ENCODE measurements around the gene TAS2R4. TPM values are rescaled to one million over a fixed set of nuclear protein-coding genes. Genes with fewer than 3 reads are reported as not detected.
"Not testable (repeated sequence)": the region's sequence is repeated elsewhere in the genome, so short reads cannot be mapped to it uniquely, and the experiment has no call there.

The TAS2R4 gene
- total RNA-seq, 1 donor from 2014 or later, result 0.78 TPM

DNA sequence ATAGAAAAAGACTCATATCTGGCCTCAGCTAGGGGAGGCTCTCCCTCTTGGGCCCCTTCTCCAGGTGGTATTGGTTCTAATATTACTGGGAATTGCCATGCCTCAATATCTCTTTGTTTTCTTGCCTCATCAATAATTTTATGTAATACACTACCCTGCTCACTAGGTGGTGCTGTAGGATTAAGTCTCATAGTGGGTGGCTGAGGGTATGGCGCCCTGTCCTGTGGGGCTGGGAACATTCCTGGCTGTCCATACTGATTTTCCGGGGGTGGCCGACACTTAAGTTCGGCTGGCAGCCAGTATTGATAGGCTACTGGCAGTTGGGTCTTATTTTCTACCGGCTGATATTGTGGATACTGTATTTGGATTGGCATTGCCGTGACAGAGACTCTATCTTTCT lies 21.5 kb upstream of the TAS2R4 start:
- Mint-ChIP-seq H3K36me3 (ENCODE audit: low read depth) (peaks cover 85% of the 10 kb centered on the region), H3K4me1 (ENCODE audit: low read depth) (peaks cover 10% of the 10 kb centered on the region), H3K27me3 (ENCODE audit: insufficient read depth) (no peaks in the 10 kb centered on the region), H3K27ac (no peak overlapping the region), H3K4me3 (no peak overlapping the region), H3K9me3 (peaks cover 32% of the 10 kb centered on the region)
- intact Hi-C loops (cut with micrococcal nuclease), result loop anchor here (1.0 kb wide), 1 partner anchor 31 kb away; no protein-coding TSS in a partner anchor
- no peak for DNase-seq (ENCODE audit: low spot score)

DNA sequence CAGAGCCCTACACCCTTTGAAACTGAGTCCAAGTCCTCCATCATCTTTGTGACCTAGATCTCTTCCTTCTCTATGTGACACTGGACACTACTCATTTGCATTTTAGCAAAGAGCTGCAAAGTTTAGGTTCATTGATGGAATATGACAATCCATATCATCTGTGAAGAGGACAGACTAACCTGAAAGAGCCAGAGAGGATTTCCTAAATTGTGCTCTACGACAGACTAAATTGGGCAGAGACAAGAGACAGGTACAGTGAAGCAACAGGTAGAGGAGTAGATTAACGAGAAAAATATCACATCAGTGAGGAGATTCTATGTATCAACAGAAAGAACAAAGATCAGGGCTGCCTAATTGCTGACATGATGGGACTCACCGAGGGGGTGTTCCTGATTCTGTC lies 12.7 kb upstream of the TAS2R4 start, which contains the start of gene TAS2R3:
Gene TAS2R3 (plus strand): TSS at position 301 of the 400 bp plus-strand sequence. CDS start 62 bp downstream, at position 363.
- no peak for DNase-seq (ENCODE audit: low spot score)
- Mint-ChIP-seq H3K9me3 (no peaks in the 10 kb centered on the region), H3K4me1 (ENCODE audit: low read depth) (no peaks in the 10 kb centered on the region), H3K36me3 (ENCODE audit: low read depth) (peaks cover 17% of the 10 kb centered on the region), H3K27ac (no peak within 1 kb of the TSS), H3K27me3 (ENCODE audit: insufficient read depth) (no peaks in the 10 kb centered on the region), H3K4me3 (no peak within 1 kb of the TSS)
- intact Hi-C loops (cut with micrococcal nuclease), result no loop called here

- H3K36me3 Mint-ChIP-seq (ENCODE audit: low read depth); H3K4me1 Mint-ChIP-seq (ENCODE audit: low read depth); H3K9me3 Mint-ChIP-seq; H3K27me3 Mint-ChIP-seq (ENCODE audit: insufficient read depth); H3K27ac Mint-ChIP-seq; DNase-seq (ENCODE audit: low spot score); intact Hi-C loops (cut with micrococcal nuclease); H3K4me3 Mint-ChIP-seq: not testable (repeated sequence)
Observed at GRCh38 chr7:141770083-141770583, 6.3 kb upstream of the TAS2R4 start.

DNA sequence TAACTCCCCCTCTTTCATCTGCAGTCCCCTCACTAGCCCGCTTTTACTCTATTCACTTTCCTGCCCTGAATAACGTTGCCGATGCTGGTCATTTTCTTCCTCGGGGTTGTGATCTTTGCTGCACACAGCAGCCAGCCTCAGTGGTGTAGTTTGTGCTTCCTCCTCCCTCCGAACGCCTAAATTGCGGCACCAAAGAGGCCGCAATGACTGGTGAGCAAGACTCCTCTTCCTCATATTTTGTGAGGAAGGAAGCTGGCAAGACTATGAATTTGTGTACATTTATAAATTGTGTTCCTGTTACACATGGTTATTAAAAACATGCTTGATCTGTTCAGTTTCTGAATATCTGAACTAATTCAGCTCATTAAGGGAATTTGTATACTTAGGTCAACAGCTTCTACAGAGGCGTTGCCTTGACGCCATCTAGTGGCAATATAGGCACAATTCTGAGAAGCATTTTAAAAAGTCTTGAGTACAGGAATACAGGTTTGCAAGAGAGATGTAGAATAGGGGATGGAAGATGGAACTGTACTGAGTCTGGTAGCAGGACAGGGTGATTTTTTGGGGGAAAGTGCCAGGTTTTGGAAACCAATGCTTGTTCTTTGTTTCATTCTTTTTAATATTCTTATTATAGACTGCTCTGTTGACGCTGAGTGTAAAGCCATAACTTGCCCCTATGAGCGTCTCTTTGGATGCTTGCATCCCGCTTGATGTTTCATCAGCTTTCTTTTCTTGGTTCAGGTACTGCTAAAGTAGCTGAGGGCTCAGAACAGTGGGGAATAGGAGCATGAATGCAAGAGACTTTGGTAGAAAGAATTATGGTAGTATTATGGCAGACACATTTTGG lies 9.5 kb downstream of the TAS2R4 start:
- no peaks in the 10 kb centered on the region for H3K4me1 Mint-ChIP-seq (ENCODE audit: low read depth)
- no peaks in the 10 kb centered on the region for H3K9me3 Mint-ChIP-seq
- no peak for DNase-seq (ENCODE audit: low spot score)
- no peaks in the 10 kb centered on the region for H3K27me3 Mint-ChIP-seq (ENCODE audit: insufficient read depth)
- no peak overlapping the region for H3K4me3 Mint-ChIP-seq
- intact Hi-C loops (cut with micrococcal nuclease), result loop anchor here (1.0 kb wide), 2 partner anchors 31 to 132 kb away; no protein-coding TSS in a partner anchor
- H3K36me3 Mint-ChIP-seq (ENCODE audit: low read depth), result no peaks in the 10 kb centered on the region
- no peak overlapping the region for H3K27ac Mint-ChIP-seq

DNA sequence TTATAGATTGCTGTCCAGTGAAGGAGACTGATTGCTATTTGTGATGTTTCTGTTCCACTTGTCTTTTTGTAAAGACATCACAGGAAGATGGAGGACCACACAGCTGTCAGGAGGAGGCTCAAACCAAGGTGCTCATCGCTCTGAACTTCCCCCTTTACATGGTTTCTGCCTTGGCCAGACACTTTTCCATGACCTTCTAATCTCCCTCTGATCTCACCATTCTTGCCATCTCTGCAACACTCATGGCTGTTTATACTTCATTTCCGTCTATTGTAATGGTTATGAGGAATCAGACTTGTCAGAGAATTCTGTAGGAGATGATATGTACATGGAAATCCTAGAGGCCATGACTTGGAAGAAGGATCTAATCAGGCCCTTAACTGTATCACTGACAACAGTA lies 11.8 kb downstream of the TAS2R4 start:
- H3K9me3 Mint-ChIP-seq, result no peaks in the 10 kb centered on the region
- H3K27ac Mint-ChIP-seq, result no peak overlapping the region
- intact Hi-C loops (cut with micrococcal nuclease), result no loop called here
- no peaks in the 10 kb centered on the region for H3K4me1 Mint-ChIP-seq (ENCODE audit: low read depth)
- no peak overlapping the region for H3K4me3 Mint-ChIP-seq
- H3K27me3 Mint-ChIP-seq (ENCODE audit: insufficient read depth), result no peaks in the 10 kb centered on the region
- no peak for DNase-seq (ENCODE audit: low spot score)
- H3K36me3 Mint-ChIP-seq (ENCODE audit: low read depth), result no peaks in the 10 kb centered on the region

DNA sequence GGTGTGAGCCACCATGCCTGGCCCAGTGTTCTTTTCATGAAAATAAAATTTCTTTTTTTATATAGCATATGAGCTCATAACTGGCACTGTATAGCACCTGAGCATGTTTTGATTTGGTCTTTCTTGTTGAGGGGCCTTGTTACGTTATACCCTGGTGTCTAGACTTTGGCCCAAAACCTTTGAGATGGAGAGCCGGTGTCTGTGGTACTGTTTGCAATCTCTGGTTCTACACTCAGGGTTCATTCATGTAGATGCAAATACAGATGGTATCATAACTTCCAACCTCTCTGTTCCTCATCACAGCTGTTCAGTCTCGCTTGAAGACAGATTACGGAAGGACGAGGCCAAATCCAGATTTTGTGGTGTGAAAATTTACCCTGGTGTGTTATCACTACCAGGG lies 13.4 kb downstream of the TAS2R4 start, which contains the start of gene TAS2R5:
Gene TAS2R5 (plus strand): TSS at position 301 of the 400 bp plus-strand sequence. CDS start 145 bp downstream, outside the sequence.
- H3K4me1 Mint-ChIP-seq (ENCODE audit: low read depth), result no peaks in the 10 kb centered on the region
- no peaks in the 10 kb centered on the region for H3K36me3 Mint-ChIP-seq (ENCODE audit: low read depth)
- intact Hi-C loops (cut with micrococcal nuclease), result no loop called here
- no peak for DNase-seq (ENCODE audit: low spot score)
- no peaks in the 10 kb centered on the region for H3K27me3 Mint-ChIP-seq (ENCODE audit: insufficient read depth)
- H3K4me3 Mint-ChIP-seq, result no peak within 1 kb of the TSS
- no peak within 1 kb of the TSS for H3K27ac Mint-ChIP-seq
- no peaks in the 10 kb centered on the region for H3K9me3 Mint-ChIP-seq

DNA sequence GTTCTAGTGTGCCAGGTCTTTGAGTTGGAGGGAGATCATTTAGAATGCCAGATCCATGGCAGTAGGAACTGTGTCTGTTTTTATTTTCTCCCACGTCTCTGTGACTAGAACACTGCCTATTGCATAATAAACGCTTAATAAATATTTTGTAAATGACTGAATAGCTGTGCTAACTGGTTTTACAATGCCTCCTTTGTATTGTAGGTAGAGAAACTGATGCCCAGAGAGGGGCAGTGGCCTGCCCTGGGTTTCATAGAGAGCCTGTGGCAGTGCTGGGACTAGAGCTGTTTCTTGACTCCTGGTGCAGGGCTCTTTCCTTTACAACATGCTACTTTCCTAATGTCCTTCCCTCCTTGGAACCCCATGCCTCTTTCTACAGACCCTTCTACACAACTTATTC lies 16.1 kb downstream of the TAS2R4 start:
- Mint-ChIP-seq H3K4me3 (no peak overlapping the region), H3K27me3 (ENCODE audit: insufficient read depth) (no peaks in the 10 kb centered on the region), H3K4me1 (ENCODE audit: low read depth) (no peaks in the 10 kb centered on the region), H3K9me3 (no peaks in the 10 kb centered on the region), H3K27ac (no peak overlapping the region), H3K36me3 (ENCODE audit: low read depth) (no peaks in the 10 kb centered on the region)
- intact Hi-C loops (cut with micrococcal nuclease), result no loop called here
- no peak for DNase-seq (ENCODE audit: low spot score)

GRCh38 chr7:141820067-141820466 lies 43.6 kb downstream of the TAS2R4 start:
- Mint-ChIP-seq H3K4me1 (ENCODE audit: low read depth) (no peaks in the 10 kb centered on the region), H3K9me3 (peaks cover 44% of the 10 kb centered on the region), H3K27me3 (ENCODE audit: insufficient read depth) (no peaks in the 10 kb centered on the region), H3K27ac (no peak overlapping the region), H3K4me3 (no peak overlapping the region), H3K36me3 (ENCODE audit: low read depth) (no peaks in the 10 kb centered on the region)
- no peak for DNase-seq (ENCODE audit: low spot score)
- intact Hi-C loops (cut with micrococcal nuclease), result no loop called here

GRCh38 chr7:141822432-141822831 lies 46.0 kb downstream of the TAS2R4 start:
- H3K4me3 Mint-ChIP-seq; H3K27ac Mint-ChIP-seq; DNase-seq (ENCODE audit: low spot score); H3K27me3 Mint-ChIP-seq (ENCODE audit: insufficient read depth); H3K4me1 Mint-ChIP-seq (ENCODE audit: low read depth); H3K36me3 Mint-ChIP-seq (ENCODE audit: low read depth); intact Hi-C loops (cut with micrococcal nuclease): not testable (repeated sequence)
- H3K9me3 Mint-ChIP-seq, result peaks cover 44% of the 10 kb centered on the region

Other genes with a start within 250 kb of the TAS2R4 start
- 174 and 179 TPM in 2 replicates for gene AGK, start 225.3 kb upstream of the TAS2R4 start, total RNA-seq
- gene DENND11, start 74.5 kb upstream of the TAS2R4 start, total RNA-seq, result 31.3 and 33.5 TPM in 2 replicates
- 0.10 and 0.12 TPM in 2 replicates for gene WEE2, start 68.3 kb upstream of the TAS2R4 start, total RNA-seq
- 240 and 245 TPM in 2 replicates for gene SSBP1, start 38.3 kb upstream of the TAS2R4 start, total RNA-seq
- 0.99 and 1.3 TPM in 2 replicates for gene TAS2R3, start 12.6 kb upstream of the TAS2R4 start, total RNA-seq
- gene TAS2R5, start 13.5 kb downstream of the TAS2R4 start, total RNA-seq, result 0.67 and 0.98 TPM in 2 replicates
- gene PRSS37, start 64.8 kb downstream of the TAS2R4 start, total RNA-seq, result not detected in 2 replicates
- gene OR9A4, start 139.7 kb downstream of the TAS2R4 start, total RNA-seq, result not detected in 2 replicates
- gene CLEC5A, start 170.3 kb downstream of the TAS2R4 start, total RNA-seq, result not detected in 2 replicates
- gene TAS2R38, start 197.1 kb downstream of the TAS2R4 start, total RNA-seq, result not detected in 2 replicates
- gene MGAM, start 219.2 kb downstream of the TAS2R4 start, total RNA-seq, result not detected in 2 replicates